GM12878 (cell line): ENCODE measurements around the gene TBCA. TPM values are rescaled to one million over a fixed set of nuclear protein-coding genes. Genes with fewer than 3 reads are reported as not detected.

Experiments
- ATAC-seq: fragments of 200-7000 bp; cut with Tn5 transposase; 3 replicates; pipeline ENCODE4 v1.9.1; 2020; ENCODE audit warnings: mild to moderate bottlenecking, moderate library complexity
- BruUV-seq: library from RNA; stranded (reverse); fragments of 400-500 nt; replicated peaks from 2 replicates; lab custom pipeline; 2021; lab: Mats Ljungman, UMichigan
- CTCF ChIA-PET: fragments of 300-600 bp; sonication (Branson Sonifier 250); formaldehyde crosslinking; extraction: SDS; loops from one replicate; lab custom pipeline; 2021; ENCODE audit warnings: inconsistent platforms; lab: Yijun Ruan, JAX
- POLR2A ChIA-PET: fragments of 350-600 bp; formaldehyde crosslinking; extraction: SDS; loops from one replicate; lab custom pipeline; 2021; ENCODE audit warnings: inconsistent platforms; lab: Charles Lee
- RAD21 ChIA-PET: fragments of 300-600 bp; sonication (Branson Sonifier 250); formaldehyde crosslinking; loops from one replicate; lab custom pipeline; 2023; ENCODE audit warnings: antibody characterized with exemption; ENCODE audit not compliant: unreplicated experiment; lab: Charles Lee
- SMC1A ChIA-PET: fragments of 300-600 bp; sonication (Branson Sonifier 250); formaldehyde crosslinking; loops from one replicate; lab custom pipeline; 2023; ENCODE audit not compliant: unreplicated experiment, uncharacterized antibody; lab: Charles Lee
- DNase-seq: peaks from one replicate; pipeline ENCODE4 v3.0.0-alpha.2; 2011; ENCODE audit warnings: low read depth, low spot score
- FAIRE-seq: peaks from 3 replicates; lab custom pipeline; 2011; peaks lifted over from hg19 to GRCh38; lab: Jason Lieb, UNC
- H2AFZ ChIP-seq: 2 replicates; pipeline ENCODE4 v1.6.0; 2011; ENCODE audit warnings: low read depth, low read length, control low read depth; ENCODE audit not compliant: control insufficient read depth
- H3K27ac ChIP-seq: 2 replicates; pipeline ENCODE4 v1.5.1; 2011; ENCODE audit warnings: control low read depth; ENCODE audit not compliant: control insufficient read depth, insufficient read depth
- H3K27me3 ChIP-seq, 2 experiments: replicated peaks in 1 of 2; 2 replicates each; pipeline versions ENCODE4 v1.6.0 to v1.6.1; 2011; ENCODE audit warnings: low read length in 1 of 2; ENCODE audit not compliant: control insufficient read depth in 2 of 2, insufficient read depth in 2 of 2
- H3K36me3 ChIP-seq, 2 experiments: 2 replicates each; pipeline ENCODE4 v1.5.1; 2011; ENCODE audit warnings: low read length in 1 of 2; ENCODE audit not compliant: control insufficient read depth in 2 of 2, insufficient read depth in 2 of 2
- H3K4me1 ChIP-seq: 2 replicates; pipeline ENCODE4 v1.6.1; 2011; ENCODE audit warnings: mild to moderate bottlenecking, low read length, moderate library complexity, mixed read lengths; ENCODE audit not compliant: control insufficient read depth, insufficient read depth
- H3K4me2 ChIP-seq: 2 replicates; pipeline ENCODE4 v1.6.0; 2011; ENCODE audit warnings: control low read depth; ENCODE audit not compliant: control insufficient read depth, insufficient read depth
- H3K4me3 ChIP-seq: fragments of 200-600 bp; sonication (generic); 2 replicates; pipeline ENCODE4 v1.5.1; 2016
- H3K79me2 ChIP-seq: 2 replicates; pipeline ENCODE4 v1.6.0; 2011; ENCODE audit warnings: low read length; ENCODE audit not compliant: control insufficient read depth, insufficient read depth
- H3K9ac ChIP-seq: 2 replicates; pipeline ENCODE4 v1.8.0; 2011; ENCODE audit warnings: low read length, control low read depth, mixed read lengths; ENCODE audit not compliant: control insufficient read depth, insufficient read depth
- H3K9me3 ChIP-seq: replicated peaks from 3 replicates; pipeline ENCODE4 v1.5.1; 2011; ENCODE audit warnings: mild to moderate bottlenecking, low read length; ENCODE audit not compliant: control insufficient read depth, insufficient read depth
- H4K20me1 ChIP-seq: 2 replicates; pipeline ENCODE4 v1.6.0; 2011; ENCODE audit not compliant: control insufficient read depth, insufficient read depth
- BMI1 ChIP-seq: fragments of 450-650 bp; IDR thresholded peaks from 2 replicates; pipeline ENCODE4 v1.6.1; 2016; ENCODE audit warnings: mild to moderate bottlenecking, moderate library complexity, borderline replicate concordance
- CHD4 ChIP-seq: fragments of 200-600 bp; sonication (generic); IDR thresholded peaks from 2 replicates; pipeline ENCODE4 v1.6.1; 2016; ENCODE audit warnings: mild to moderate bottlenecking
- EED ChIP-seq: sonication (generic); IDR thresholded peaks from 2 replicates; pipeline ENCODE4 v1.6.1; 2016; ENCODE audit warnings: antibody characterized with exemption, low read depth
- EZH2 ChIP-seq: IDR thresholded peaks from 2 replicates; pipeline ENCODE4 v1.6.1; 2012; ENCODE audit warnings: low read depth, mild to moderate bottlenecking, control low read depth, inconsistent platforms, low read length, borderline replicate concordance; ENCODE audit not compliant: control insufficient read depth
- FOXM1 ChIP-seq: IDR thresholded peaks from 2 replicates; pipeline ENCODE4 v1.6.1; 2012; ENCODE audit warnings: low read depth, mild to moderate bottlenecking, inconsistent platforms, low read length, moderate library complexity
- JUND ChIP-seq: IDR thresholded peaks from 2 replicates; pipeline ENCODE4 v1.6.1; 2012; ENCODE audit warnings: low read depth, mild to moderate bottlenecking, low read length, improper control_type of control experiment, moderate library complexity
- MEF2B ChIP-seq: fragments of 450-650 bp; IDR thresholded peaks from 2 replicates; pipeline ENCODE4 v1.6.1; 2018; ENCODE audit warnings: mild to moderate bottlenecking, moderate library complexity; ENCODE audit not compliant: partially characterized antibody, poor library complexity, severe bottlenecking
- NFYB ChIP-seq: IDR thresholded peaks from 2 replicates; pipeline ENCODE4 v1.6.1; 2011; ENCODE audit warnings: low read depth, mild to moderate bottlenecking, low read length, improper control_type of control experiment, moderate library complexity; ENCODE audit not compliant: insufficient read depth
- PML ChIP-seq: IDR thresholded peaks from 2 replicates; pipeline ENCODE4 v1.6.1; 2012; ENCODE audit warnings: low read length, inconsistent platforms
- RAD51 ChIP-seq: fragments of 450-650 bp; IDR thresholded peaks from 2 replicates; pipeline ENCODE4 v1.6.1; 2016; ENCODE audit warnings: moderate library complexity, mild to moderate bottlenecking, inconsistent platforms
- STAT1 ChIP-seq: fragments of 450-650 bp; conservative IDR thresholded peaks from 2 replicates; pipeline ENCODE4 v1.6.1; 2014; ENCODE audit warnings: antibody characterized with exemption, mild to moderate bottlenecking
- ZZZ3 ChIP-seq: IDR thresholded peaks from 2 replicates; pipeline ENCODE4 v1.6.1; 2011; ENCODE audit warnings: low read depth; ENCODE audit not compliant: control insufficient read depth, insufficient read length
- WGBS: methylation state at CpG from one replicate; pipeline ENCODE4 v1.1.6; 2016; ENCODE audit warnings: low lambda C conversion rate; ENCODE audit not compliant: insufficient replicate concordance, insufficient coverage; ENCODE audit errors: missing lambda C conversion rate; 5-methylcytosine and 5-hydroxymethylcytosine counted together
- in situ Hi-C: fragments of 300-500 bp; cut with MboI; formaldehyde crosslinking; loops from 9 replicates; pipeline ENCODE4 v1.14.3; 2018; ENCODE audit warnings: mixed read lengths
- intact Hi-C: fragments of 100-400 bp; cut with micrococcal nuclease; formaldehyde crosslinking; loops from one replicate; pipeline ENCODE4 v1.14.2; 2022; ENCODE audit not compliant: unreplicated experiment
- polyA plus RNA-seq, 11 experiments: library from polyadenylated mRNA; depleted of rRNA in 4 of 11; unstranded in 6 of 11; stranded (reverse) in 5 of 11; fragments of >200 nt; fragmentation: Nextera tagmentation in 4 of 11; fragmentation: Illumina TruSeq in 1 of 11; extraction: Ambion mirVana in 4 of 11; extraction: Trizol in 1 of 11; gene quantifications; 1 replicate in 1 of 11; 2 replicates in 10 of 11; pipeline versions ENCODE4 v1.2.1 to v1.2.3, GENCODE V29; 2011 to 2016; ENCODE audit warnings: inconsistent platforms in 2 of 11, missing spikeins in 2 of 11, low read depth in 1 of 11
- total RNA-seq, 4 experiments: library from RNA; depleted of rRNA in 3 of 4; stranded (reverse); fragments of >200 nt in 3 of 4; fragmentation: Illumina TruSeq in 1 of 4; extraction: Trizol in 1 of 4; gene quantifications; 2 replicates each; pipeline versions ENCODE4 v1.2.1 to v1.2.3, GENCODE V29; 2013 to 2021
- TF ChIP-seq, protein P1 (sequence below): fragments of 450-650 bp; IDR thresholded peaks from 2 replicates; pipeline ENCODE4 v1.6.1; 2017; ENCODE audit warnings: mild to moderate bottlenecking
- TF ChIP-seq, protein P2 (sequence below): fragments of 450-650 bp; IDR thresholded peaks from 2 replicates; pipeline ENCODE4 v1.6.1; 2016; ENCODE audit warnings: mild to moderate bottlenecking
- TF ChIP-seq, protein P3 (sequence below): fragments of 450-650 bp; IDR thresholded peaks from 2 replicates; pipeline ENCODE4 v1.6.1; 2017; ENCODE audit warnings: mild to moderate bottlenecking, low read depth, inconsistent platforms; ENCODE audit not compliant: poor library complexity, severe bottlenecking
- TF ChIP-seq, protein P4 (sequence below): IDR thresholded peaks from 2 replicates; pipeline ENCODE4 v1.6.1; 2012; ENCODE audit warnings: mild to moderate bottlenecking, low read depth, low read length

The TBCA gene
- total and polyA plus RNA-seq, 10 of the 15 experiments (the other 5 are each of a cell fraction or from before 2014, with no cell fraction given): 86.3 to 647 (median 294) TPM

DNA sequence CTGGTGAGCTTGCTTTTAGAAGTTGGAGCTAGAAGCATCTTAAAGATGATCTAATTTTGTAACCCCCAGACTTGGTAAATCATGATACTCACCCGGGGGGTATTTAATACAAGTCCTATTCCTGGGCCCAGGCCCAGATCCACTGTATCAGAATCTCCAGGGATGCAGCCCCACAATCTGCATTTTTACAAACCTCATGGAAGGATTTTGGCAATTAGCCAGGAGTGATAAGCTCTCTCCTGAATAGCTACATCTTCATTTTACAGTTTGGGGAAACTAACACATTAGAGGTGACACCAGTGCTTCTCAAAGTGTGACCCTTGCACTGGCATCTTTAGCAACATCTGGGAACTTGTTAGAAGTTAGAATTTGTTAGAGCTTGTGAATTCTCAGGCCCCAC lies 106.5 kb downstream of the TBCA start:
- in situ Hi-C loops: no loop called here
- no peaks in the 10 kb centered on the region for H3K36me3 ChIP-seq
- FAIRE-seq (no peak), DNase-seq (no peak), ATAC-seq (no peak)
- H3K79me2 ChIP-seq: no peaks in the 10 kb centered on the region
- H3K9ac ChIP-seq: no peak overlapping the region
- no peak overlapping the region for H3K4me3 ChIP-seq
- POLR2A ChIA-PET: interaction anchor here (0.6 to 1.1 kb wide), 2 partner anchors 104 to 521 kb away, joined by 4 to 5 read pairs; no protein-coding TSS in a partner anchor
- RAD21 ChIA-PET: interaction anchor here (0.6 to 0.8 kb wide), 3 partner anchors 23 to 304 kb away, joined by 3 to 4 read pairs (median 3); no protein-coding TSS in a partner anchor
- WGBS: 0% methylated on average over 1 of the region's 1 CpG
- no peak overlapping the region for H3K4me2 ChIP-seq
- CTCF ChIA-PET: no interaction called here
- H3K27ac ChIP-seq: no peak overlapping the region
- SMC1A ChIA-PET: interaction anchor here (0.8 to 2.0 kb wide), 8 partner anchors 9 to 338 kb away, joined by 3 to 5 read pairs (median 3); no protein-coding TSS in a partner anchor
- H3K4me1 ChIP-seq: no peaks in the 10 kb centered on the region
- no peak overlapping the region for H2AFZ ChIP-seq
- H4K20me1 ChIP-seq: no peaks in the 10 kb centered on the region
- H3K27me3 ChIP-seq: no peaks in the 10 kb centered on the region; a peak in 1 of 4 replicates
- H3K9me3 ChIP-seq: no peaks in the 10 kb centered on the region
- no TSS peak for BruUV-seq
- intact Hi-C loops: no loop called here
- TF ChIP-seq, protein P1, sequence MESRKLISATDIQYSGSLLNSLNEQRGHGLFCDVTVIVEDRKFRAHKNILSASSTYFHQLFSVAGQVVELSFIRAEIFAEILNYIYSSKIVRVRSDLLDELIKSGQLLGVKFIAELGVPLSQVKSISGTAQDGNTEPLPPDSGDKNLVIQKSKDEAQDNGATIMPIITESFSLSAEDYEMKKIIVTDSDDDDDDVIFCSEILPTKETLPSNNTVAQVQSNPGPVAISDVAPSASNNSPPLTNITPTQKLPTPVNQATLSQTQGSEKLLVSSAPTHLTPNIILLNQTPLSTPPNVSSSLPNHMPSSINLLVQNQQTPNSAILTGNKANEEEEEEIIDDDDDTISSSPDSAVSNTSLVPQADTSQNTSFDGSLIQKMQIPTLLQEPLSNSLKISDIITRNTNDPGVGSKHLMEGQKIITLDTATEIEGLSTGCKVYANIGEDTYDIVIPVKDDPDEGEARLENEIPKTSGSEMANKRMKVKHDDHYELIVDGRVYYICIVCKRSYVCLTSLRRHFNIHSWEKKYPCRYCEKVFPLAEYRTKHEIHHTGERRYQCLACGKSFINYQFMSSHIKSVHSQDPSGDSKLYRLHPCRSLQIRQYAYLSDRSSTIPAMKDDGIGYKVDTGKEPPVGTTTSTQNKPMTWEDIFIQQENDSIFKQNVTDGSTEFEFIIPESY: no peak
- no peak for TF ChIP-seq EED
- TF ChIP-seq, protein P2, sequence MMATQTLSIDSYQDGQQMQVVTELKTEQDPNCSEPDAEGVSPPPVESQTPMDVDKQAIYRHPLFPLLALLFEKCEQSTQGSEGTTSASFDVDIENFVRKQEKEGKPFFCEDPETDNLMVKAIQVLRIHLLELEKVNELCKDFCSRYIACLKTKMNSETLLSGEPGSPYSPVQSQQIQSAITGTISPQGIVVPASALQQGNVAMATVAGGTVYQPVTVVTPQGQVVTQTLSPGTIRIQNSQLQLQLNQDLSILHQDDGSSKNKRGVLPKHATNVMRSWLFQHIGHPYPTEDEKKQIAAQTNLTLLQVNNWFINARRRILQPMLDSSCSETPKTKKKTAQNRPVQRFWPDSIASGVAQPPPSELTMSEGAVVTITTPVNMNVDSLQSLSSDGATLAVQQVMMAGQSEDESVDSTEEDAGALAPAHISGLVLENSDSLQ: no peak
- no peak for TF ChIP-seq CHD4
- no peak for TF ChIP-seq FOXM1
- TF ChIP-seq PML: no peak
- TF ChIP-seq, protein P3, sequence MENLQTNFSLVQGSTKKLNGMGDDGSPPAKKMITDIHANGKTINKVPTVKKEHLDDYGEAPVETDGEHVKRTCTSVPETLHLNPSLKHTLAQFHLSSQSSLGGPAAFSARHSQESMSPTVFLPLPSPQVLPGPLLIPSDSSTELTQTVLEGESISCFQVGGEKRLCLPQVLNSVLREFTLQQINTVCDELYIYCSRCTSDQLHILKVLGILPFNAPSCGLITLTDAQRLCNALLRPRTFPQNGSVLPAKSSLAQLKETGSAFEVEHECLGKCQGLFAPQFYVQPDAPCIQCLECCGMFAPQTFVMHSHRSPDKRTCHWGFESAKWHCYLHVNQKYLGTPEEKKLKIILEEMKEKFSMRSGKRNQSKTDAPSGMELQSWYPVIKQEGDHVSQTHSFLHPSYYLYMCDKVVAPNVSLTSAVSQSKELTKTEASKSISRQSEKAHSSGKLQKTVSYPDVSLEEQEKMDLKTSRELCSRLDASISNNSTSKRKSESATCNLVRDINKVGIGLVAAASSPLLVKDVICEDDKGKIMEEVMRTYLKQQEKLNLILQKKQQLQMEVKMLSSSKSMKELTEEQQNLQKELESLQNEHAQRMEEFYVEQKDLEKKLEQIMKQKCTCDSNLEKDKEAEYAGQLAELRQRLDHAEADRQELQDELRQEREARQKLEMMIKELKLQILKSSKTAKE: no peak
- TF ChIP-seq, protein P4, sequence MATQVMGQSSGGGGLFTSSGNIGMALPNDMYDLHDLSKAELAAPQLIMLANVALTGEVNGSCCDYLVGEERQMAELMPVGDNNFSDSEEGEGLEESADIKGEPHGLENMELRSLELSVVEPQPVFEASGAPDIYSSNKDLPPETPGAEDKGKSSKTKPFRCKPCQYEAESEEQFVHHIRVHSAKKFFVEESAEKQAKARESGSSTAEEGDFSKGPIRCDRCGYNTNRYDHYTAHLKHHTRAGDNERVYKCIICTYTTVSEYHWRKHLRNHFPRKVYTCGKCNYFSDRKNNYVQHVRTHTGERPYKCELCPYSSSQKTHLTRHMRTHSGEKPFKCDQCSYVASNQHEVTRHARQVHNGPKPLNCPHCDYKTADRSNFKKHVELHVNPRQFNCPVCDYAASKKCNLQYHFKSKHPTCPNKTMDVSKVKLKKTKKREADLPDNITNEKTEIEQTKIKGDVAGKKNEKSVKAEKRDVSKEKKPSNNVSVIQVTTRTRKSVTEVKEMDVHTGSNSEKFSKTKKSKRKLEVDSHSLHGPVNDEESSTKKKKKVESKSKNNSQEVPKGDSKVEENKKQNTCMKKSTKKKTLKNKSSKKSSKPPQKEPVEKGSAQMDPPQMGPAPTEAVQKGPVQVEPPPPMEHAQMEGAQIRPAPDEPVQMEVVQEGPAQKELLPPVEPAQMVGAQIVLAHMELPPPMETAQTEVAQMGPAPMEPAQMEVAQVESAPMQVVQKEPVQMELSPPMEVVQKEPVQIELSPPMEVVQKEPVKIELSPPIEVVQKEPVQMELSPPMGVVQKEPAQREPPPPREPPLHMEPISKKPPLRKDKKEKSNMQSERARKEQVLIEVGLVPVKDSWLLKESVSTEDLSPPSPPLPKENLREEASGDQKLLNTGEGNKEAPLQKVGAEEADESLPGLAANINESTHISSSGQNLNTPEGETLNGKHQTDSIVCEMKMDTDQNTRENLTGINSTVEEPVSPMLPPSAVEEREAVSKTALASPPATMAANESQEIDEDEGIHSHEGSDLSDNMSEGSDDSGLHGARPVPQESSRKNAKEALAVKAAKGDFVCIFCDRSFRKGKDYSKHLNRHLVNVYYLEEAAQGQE: no peak
- TF ChIP-seq EZH2: no peak
- no peak for TF ChIP-seq STAT1
- TF ChIP-seq ZZZ3: no peak
- no peak for TF ChIP-seq BMI1
- TF ChIP-seq RAD51: no peak
- TF ChIP-seq MEF2B: no peak
- TF ChIP-seq NFYB: no peak
- no peak for TF ChIP-seq JUND
